VCaP (cell line): Measurements from ENCODE around the gene DCTN5.

Experiments
- H3K27ac ChIP-seq: fragments of 450-650 bp; 2 replicates; pipeline ENCODE4 v1.5.1; 2017
- CTCF ChIP-seq: fragments of 450-650 bp; conservative IDR thresholded peaks from 2 replicates; pipeline ENCODE4 v1.5.1; 2017; ENCODE audit warnings: mild to moderate bottlenecking, moderate library complexity

The DCTN5 gene

GRCh38 chr16:23724785-23725131 lies 83.5 kb downstream of the DCTN5 start:
- no peak overlapping the region for H3K27ac ChIP-seq

DNA sequence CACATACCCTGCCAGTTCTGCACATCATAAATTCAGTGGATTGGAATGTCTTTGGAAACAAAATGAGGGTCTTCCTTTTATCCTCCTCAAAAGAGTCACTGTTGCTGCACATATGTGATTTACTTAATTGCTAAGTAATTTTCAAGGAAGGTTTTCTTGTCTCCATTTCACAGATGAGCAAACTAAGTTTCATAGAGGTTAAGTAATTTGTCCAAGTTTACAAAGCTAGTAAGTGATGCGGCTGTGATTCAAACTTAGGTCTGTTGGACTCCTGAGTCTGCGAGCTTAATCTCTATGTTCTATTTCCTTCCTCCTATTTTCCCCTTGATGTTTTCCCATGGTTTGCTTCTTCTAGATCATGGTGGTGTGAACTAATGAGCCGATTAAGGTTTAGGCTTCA lies 85.4 kb downstream of the DCTN5 start:
- no peak overlapping the region for H3K27ac ChIP-seq
- no peak for TF ChIP-seq CTCF

More at GRCh38 chr16:23724785-23725131, 83.5 kb downstream of the DCTN5 start:
- no peak for TF ChIP-seq CTCF
